Mammary epithelial cell (primary cell): ENCODE results near the gene DCC.

Experiments
- CTCF ChIP-seq, 2 donors: IDR thresholded peaks in 1 of 2; conservative IDR thresholded peaks in 1 of 2; 2 replicates each; pipeline ENCODE4 v1.5.1; 2011 to 2012; ENCODE audit warnings: inconsistent platforms in 2 of 2, low read length in 2 of 2, mild to moderate bottlenecking in 2 of 2, control low read depth in 1 of 2, low read depth in 1 of 2; ENCODE audit not compliant: insufficient read depth in 1 of 2; ENCODE audit errors: extremely low read depth in 1 of 2
- EZH2 ChIP-seq: IDR thresholded peaks from 2 replicates; pipeline ENCODE4 v1.6.1; 2012; ENCODE audit warnings: low read length, inconsistent platforms, borderline replicate concordance

- TF ChIP-seq EZH2: no peak
- no peak for TF ChIP-seq CTCF (conservative IDR thresholded peaks at IDR 0.05 in 1 of 2, IDR thresholded peaks at IDR 0.05 in 1 of 2; ENCODE audit: extremely low read depth in 1 of 2, insufficient read depth in 1 of 2, low read depth in 1 of 2, low read length in 2 of 2)
Observed at GRCh38 chr18:52572036-52573000, 232.3 kb downstream of the DCC start.
